HUDEP-2 (cell line): ENCODE measurements around the gene ECHS1.
A peak's percentile ranks its signal among the peaks of the same experiment; 100 is the strongest.

Experiments used
- DNase-seq, 76 experiments: peaks; one replicate each; lab custom pipeline; 2025; ENCODE audit not compliant: unreplicated experiment in 76 of 76; lab: John Stamatoyannopoulos, UW

Gene ECHS1

DNA sequence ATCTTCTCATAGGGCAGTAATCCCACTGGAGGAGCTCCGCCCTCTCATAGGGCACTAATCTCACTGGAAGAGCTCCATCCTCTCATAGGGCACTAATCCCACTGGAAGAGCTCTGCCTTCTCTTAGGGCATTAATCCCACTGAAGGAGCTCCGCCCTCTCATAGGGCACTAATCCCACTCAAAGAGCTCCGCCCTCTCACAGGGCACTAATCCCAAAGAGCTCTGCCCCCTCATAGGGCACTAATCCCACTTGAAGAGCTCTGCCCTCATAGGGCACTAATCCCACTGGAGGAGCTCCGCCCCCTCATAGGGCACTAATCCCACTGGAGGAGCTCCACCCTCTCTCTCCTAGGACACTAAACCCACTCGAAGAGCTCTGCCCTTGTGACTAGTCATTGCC lies 11.9 kb downstream of the ECHS1 start:
- no peak for DNase-seq

GRCh38 chr10:133359972-133360610 lies 13.1 kb downstream of the ECHS1 start:
- peak in 66 of 76 experiments; percentile 3 to 80 (median 54) for DNase-seq

DNA sequence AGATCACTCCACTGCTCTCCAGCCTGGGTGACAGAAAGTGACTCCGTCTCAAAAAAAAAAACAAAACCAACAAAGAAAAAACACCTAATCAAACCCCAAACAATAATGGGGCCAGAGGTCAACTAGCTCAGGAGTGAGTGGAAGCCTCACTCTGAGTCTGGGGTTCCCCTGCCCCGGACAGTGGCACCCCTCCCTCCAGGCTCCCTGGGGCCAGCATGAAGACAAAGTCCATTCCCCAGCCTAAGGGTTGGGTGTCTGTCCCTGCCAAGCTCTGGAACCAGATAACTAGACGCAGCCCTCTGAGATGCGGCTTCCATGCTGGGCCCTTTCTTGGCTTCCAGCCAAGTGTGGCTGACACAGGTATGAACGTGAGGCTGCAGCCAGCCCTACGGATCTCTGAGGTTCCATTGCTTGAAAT lies 13.6 kb downstream of the ECHS1 start:
- peak in 68 of 76 experiments; percentile 7 to 80 (median 55) for DNase-seq

- no peak for DNase-seq
These were observed 14.2 kb downstream of the ECHS1 start for GRCh38 chr10:133358925-133359310.

DNA sequence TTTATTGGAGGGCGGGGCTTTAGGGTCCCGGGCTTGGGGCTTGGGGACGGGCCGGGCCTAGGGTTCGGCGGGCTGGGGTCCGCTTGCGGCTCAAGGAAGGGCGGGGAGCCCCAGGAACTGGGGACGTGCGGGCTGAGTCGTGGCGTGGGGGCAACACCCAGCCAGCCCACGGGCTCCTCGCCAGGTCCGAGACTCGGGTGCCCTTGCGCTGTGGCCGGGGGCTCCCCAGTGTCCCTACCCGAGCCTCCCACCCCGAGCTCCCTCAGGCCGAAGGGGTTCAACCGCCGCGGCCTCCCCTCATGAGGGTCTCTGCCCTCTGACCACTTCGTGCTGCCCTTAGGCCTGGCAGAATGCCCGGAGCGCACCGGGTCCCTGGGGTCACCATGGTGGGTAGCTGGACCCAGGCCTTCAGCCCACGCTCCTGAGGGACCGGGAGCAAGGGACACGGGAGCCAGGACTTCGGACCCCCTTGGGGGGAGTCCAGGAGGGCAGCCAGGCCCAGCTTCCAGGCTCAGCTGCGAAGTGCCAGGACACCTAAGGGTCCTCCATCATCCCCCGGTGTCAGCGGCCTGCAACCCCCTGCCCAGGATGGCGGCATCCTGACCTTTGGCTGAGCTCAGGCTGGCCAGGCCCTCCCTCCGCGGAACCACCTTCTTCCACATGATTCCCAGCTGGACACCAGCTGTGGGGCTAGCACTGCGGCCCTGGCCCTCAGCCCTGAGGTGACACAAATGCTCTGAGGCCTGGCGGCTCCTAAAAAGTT lies 14.8 kb downstream of the ECHS1 start:
- no peak for DNase-seq

DNA sequence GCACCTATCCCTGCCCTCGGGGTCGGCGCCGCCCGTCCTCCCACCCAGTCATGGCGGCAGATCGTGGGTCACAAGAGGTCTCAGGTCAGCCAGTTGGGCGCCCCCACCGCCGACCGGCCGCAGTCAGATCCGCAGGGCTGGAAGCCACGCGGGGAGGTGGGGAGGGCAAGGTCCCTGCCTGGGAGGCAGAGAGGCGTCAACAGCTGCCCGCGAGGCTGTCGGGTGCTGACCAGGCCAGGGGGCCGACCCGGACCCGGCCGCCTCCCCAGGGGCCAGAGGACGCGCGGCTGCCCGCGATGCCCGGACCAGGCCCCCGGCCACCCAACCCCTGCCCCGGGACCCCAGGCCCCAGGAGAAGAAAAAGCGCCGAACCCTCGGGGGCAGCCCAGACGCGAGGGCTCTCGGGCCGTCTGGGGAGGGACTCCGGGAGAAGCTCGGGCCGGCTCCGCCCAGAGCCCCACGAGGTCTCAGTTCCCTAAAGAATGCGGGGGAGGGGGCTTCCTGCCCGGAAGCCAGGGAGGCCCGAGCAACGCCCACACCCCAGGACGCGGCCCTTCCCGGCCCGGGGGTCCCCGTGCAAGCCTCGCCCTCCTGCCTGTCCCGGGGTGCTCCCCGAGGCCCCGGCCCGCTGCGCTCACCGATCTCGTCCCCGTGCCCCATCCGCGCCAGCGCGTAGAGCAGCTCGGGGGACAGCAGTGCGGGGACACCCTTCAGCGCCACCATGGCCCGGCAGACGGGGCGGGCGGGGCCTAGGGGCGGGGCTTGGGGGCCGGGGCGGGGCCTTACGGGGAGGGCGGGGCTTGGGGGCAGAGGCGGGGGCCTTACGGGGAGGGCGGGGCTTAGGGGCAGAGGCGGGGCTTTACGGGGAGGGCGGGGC lies 15.6 kb downstream of the ECHS1 start, which contains the start of gene FUOM:
FUOM (minus strand) TSS at position 735 of the 877 bp plus-strand sequence; CDS start at position 723, 12 bp downstream.
- peak in 61 of 76 experiments; percentile 6 to 82 (median 57) for DNase-seq

DNA sequence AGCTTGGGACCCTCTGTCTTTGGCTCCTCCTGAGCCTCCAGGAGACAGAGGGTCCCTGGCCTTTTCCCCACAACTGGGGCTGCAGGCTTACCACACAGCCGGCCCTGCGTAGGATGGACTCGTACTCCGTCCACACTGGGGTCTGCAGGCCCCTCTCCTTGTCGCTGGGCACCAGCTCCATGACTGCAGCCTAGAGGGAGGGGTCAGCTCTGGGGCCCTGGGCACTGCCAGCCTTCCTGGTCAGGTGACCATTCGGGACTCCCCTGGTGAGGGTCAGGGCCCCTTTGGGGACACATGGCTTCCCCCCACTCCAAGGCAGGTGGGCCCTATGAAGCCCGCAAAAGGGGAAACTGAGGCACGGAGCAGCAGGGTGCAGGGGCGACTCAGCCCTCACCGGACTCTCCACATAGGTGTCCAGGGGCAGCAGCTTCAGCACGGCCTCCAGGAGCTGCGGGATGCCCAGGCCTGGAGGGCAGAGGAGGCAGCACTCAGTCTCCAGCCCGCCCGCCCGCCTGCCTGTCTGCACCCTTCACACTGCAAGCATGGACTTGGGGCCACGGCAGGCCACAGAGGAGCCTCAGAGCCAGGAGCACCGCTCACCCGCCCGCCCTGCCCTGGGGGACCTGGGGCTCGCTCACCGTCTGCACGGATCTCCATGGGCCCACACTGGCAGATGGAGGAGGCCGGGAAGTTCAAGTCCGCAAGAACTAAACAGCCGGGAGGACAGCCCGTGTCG lies 16.4 kb downstream of the ECHS1 start:
- peak in 1 of 76 experiments; percentile 43 for DNase-seq

GRCh38 chr10:133355991-133356390 lies 17.2 kb downstream of the ECHS1 start:
- no peak for DNase-seq

GRCh38 chr10:133355266-133355665 lies 17.9 kb downstream of the ECHS1 start:
- no peak for DNase-seq

DNA sequence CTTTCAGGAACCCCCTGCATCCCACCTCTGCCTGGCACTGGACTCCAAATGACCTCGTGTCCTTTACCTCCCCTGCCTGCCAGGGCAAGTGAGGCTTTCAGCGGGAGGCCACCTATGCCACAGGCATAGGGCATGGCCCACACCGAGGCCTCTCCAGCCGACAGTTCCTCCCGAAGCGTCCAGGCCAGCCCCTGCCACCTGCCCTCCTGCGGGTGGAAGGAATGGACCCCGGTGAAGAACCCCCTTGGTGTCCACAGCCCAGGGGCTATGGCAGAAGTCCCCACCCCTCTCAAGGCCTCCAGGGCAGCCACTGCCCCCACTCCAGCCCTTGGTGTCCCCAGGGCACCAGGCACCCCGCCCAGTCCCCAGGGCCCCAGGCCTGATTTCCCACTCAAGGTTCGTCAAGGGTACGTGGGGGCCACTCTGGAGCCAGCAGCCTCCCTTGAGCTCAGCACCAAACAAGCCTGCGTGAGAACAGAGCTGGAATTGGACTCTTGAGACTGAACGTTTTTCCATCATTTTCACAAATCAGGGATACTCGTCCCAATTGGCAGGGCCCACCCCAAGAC lies 18.4 kb downstream of the ECHS1 start:
- no peak for DNase-seq

GRCh38 chr10:133353988-133354605 lies 19.1 kb downstream of the ECHS1 start:
- DNase-seq, result no peak

DNA sequence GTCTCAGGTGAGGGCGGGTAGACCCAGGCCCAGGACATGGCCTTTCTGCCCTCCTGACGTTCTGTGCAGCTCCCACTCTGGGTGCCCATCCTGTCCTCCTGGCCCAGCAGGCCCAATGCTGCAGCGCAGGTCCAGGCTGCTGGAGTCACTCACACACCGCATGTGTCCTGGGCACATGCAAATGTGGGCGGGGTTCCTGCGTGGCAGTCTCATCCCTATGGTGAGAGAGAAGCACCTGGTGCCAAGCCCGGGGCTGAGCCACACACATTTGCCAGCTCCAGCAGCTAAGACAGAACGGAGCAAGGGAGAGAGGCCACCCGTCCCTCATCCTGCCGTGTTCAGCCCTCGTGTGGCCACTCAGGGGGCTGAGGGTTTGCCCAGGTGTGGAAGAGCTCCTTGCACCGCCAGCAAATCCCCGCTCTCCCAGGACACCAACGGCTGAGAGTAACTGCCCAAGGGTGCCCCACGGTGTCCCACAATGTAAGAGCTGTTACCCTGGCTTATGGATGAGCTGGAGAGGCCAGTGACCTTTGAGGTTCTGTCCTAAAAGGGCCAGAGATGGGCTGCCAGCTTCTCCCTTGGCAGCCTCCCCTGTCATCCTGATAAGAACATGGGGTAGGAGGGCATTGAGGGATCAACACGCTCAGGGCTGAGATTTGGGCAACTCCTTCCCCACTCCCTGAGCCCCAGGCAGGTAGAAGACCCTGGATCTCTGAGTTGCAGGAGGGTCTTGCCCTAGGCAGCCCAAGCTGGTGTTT lies 19.8 kb downstream of the ECHS1 start:
- DNase-seq, result no peak

DNA sequence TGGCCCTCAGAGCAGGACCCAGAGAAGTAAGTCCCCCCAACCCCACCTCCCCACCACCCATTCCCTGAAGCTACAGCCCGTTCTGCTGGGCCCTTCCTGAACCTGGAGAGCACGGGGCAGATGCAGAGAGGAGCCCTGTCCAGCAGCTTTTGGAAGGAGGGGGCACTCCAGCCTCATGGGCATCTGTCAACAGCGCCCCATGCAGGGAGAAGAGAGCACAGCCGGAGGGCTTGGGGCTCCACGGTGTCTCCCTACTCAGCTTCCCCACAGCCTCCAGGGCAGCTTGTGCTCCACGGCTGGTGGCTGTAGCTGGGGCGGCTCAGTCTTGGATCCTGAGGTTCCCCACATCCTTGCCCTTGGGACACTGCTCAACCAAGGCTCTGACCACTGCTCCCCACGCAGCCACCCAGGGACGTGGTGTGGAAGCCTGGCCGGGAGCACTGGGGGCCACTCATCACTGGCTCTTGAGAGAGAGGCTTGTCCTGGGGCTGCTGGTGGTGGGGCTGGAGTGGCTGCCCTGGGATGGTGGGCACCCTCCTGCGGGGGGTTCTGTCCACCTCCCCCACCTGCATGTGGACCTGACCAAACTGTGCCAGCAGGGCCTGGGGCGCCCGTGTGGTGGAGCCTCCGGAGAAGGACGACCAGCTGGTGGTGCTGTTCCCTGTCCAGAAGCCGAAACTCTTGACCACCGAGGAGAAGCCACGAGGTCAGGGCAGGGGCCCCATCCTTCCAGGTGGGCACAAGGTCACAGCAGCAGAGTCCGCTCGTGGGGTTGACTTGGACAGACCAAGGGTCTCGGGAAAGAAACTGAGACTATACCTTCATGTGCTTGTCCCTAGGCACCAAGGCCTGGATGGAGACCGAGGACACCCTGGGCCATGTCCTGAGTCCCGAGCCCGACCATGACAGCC lies 21.5 kb downstream of the ECHS1 start:
- DNase-seq, result peak in 3 of 76 experiments; percentile 10 to 20 (median 10)

- no peak for DNase-seq
These were observed 22.2 kb downstream of the ECHS1 start for GRCh38 chr10:133350950-133351329.

GRCh38 chr10:133350283-133350949 lies 22.7 kb downstream of the ECHS1 start:
- no peak for DNase-seq

- no peak for DNase-seq
These were observed 23.6 kb downstream of the ECHS1 start for GRCh38 chr10:133349577-133350011.

- DNase-seq, result no peak
These were observed 24.0 kb downstream of the ECHS1 start for GRCh38 chr10:133349160-133349568.
